Nephron progenitor cell (in vitro differentiated cells): ENCODE data around the gene SMARCA4.

Experiments used
- DNase-seq: peaks from one replicate; pipeline ENCODE4 v3.0.0; 2021
- H3K27ac Mint-ChIP-seq: 2 replicates; pipeline ENCODE4 v1.8.0; 2021; ENCODE audit warnings: mild to moderate bottlenecking, moderate library complexity, mixed read lengths
- H3K27me3 Mint-ChIP-seq: 2 replicates; pipeline ENCODE4 v1.8.0; 2021; ENCODE audit warnings: mild to moderate bottlenecking, low read depth, mixed read lengths; ENCODE audit not compliant: poor library complexity
- H3K36me3 Mint-ChIP-seq: 2 replicates; pipeline ENCODE4 v1.8.0; 2021; ENCODE audit warnings: low read depth, mixed read lengths
- H3K4me1 Mint-ChIP-seq: 2 replicates; pipeline ENCODE4 v1.8.0; 2021; ENCODE audit warnings: mixed read lengths
- H3K4me3 Mint-ChIP-seq: 2 replicates; pipeline ENCODE4 v1.8.0; 2021; ENCODE audit warnings: mild to moderate bottlenecking, moderate library complexity, mixed read lengths
- H3K9me3 Mint-ChIP-seq: 2 replicates; pipeline ENCODE4 v1.8.0; 2021; ENCODE audit warnings: mild to moderate bottlenecking, moderate library complexity, mixed read lengths
- CTCF ChIP-seq: fragments of 200-600 bp; sonication (generic); IDR thresholded peaks from 2 replicates; pipeline ENCODE4 v1.5.0; 2021; ENCODE audit warnings: antibody characterized with exemption

Gene SMARCA4

GRCh38 chr19:10975374-10976130 is 14.7 kb downstream of the SMARCA4 start:
- Mint-ChIP-seq H3K36me3 (peaks cover 69% of the 10 kb centered on the region), H3K27me3 (no peaks in the 10 kb centered on the region), H3K27ac (peak overlapping the region; percentile 93), H3K4me1 (peaks cover 28% of the 10 kb centered on the region), H3K9me3 (peaks cover 23% of the 10 kb centered on the region), H3K4me3 (no peak overlapping the region)
- DNase-seq: no peak
- no peak for TF ChIP-seq CTCF

GRCh38 chr19:10976131-10976892 is 15.5 kb downstream of the SMARCA4 start:
- Mint-ChIP-seq H3K36me3 (peaks cover 65% of the 10 kb centered on the region), H3K4me3 (no peak overlapping the region), H3K4me1 (peaks cover 34% of the 10 kb centered on the region), H3K9me3 (peaks cover 17% of the 10 kb centered on the region), H3K27ac (peak overlapping the region; percentile 96), H3K27me3 (no peaks in the 10 kb centered on the region)
- no peak for DNase-seq
- no peak for TF ChIP-seq CTCF

- Mint-ChIP-seq H3K27ac (peak overlapping the region; percentile 39), H3K9me3 (peaks cover 13% of the 10 kb centered on the region), H3K27me3 (no peaks in the 10 kb centered on the region), H3K4me1 (peaks cover 41% of the 10 kb centered on the region), H3K4me3 (no peak overlapping the region), H3K36me3 (peaks cover 61% of the 10 kb centered on the region)
- no peak for DNase-seq
- no peak for TF ChIP-seq CTCF
Measured at GRCh38 chr19:10977742-10978092, 16.9 kb downstream of the SMARCA4 start.

- Mint-ChIP-seq H3K27me3 (no peaks in the 10 kb centered on the region), H3K4me3 (no peak overlapping the region)
Measured at GRCh38 chr19:10979951-10980381, 19.1 kb downstream of the SMARCA4 start.

GRCh38 chr19:10981252-10981895 is 20.5 kb downstream of the SMARCA4 start:
- Mint-ChIP-seq H3K4me1 (peaks cover 34% of the 10 kb centered on the region), H3K27ac (peak overlapping the region; percentile 59), H3K27me3 (peaks cover 3% of the 10 kb centered on the region), H3K4me3 (no peak overlapping the region), H3K9me3 (no peaks in the 10 kb centered on the region), H3K36me3 (peaks cover 43% of the 10 kb centered on the region)
- no peak for TF ChIP-seq CTCF
- no peak for DNase-seq

More at GRCh38 chr19:10979951-10980381, 19.1 kb downstream of the SMARCA4 start:
- H3K4me1 Mint-ChIP-seq: peaks cover 45% of the 10 kb centered on the region
- peaks cover 46% of the 10 kb centered on the region for H3K36me3 Mint-ChIP-seq
- H3K27ac Mint-ChIP-seq: peak overlapping the region; percentile 94
- no peaks in the 10 kb centered on the region for H3K9me3 Mint-ChIP-seq
- no peak for DNase-seq
- no peak for TF ChIP-seq CTCF
